Right atrium auricular region (tissue), 2 donors: ENCODE measurements around the gene PRR20D. TPM values are rescaled to one million over a fixed set of nuclear protein-coding genes. Genes with fewer than 3 reads are reported as not detected.

Source experiments
- total RNA-seq, 2 donors: library from RNA; depleted of rRNA; stranded (reverse); fragments of >200 nt; gene quantifications; one replicate each; pipeline ENCODE4 v1.1.0, GENCODE V29; 2016

Gene PRR20D
- total RNA-seq, 2 donors from 2014 or later: not detected

Other genes starting within 250 kb of the PRR20D start
- gene PRR20A, start 19.7 kb upstream of the PRR20D start, total RNA-seq: not detected
- not detected for gene PRR20B, start 13.1 kb upstream of the PRR20D start, total RNA-seq
- gene PRR20C, start 6.6 kb upstream of the PRR20D start, total RNA-seq: not detected
- gene PRR20E, start 6.6 kb downstream of the PRR20D start, total RNA-seq: not detected